ENCODE results near the gene GATA5.

GATA5 gene

DNA sequence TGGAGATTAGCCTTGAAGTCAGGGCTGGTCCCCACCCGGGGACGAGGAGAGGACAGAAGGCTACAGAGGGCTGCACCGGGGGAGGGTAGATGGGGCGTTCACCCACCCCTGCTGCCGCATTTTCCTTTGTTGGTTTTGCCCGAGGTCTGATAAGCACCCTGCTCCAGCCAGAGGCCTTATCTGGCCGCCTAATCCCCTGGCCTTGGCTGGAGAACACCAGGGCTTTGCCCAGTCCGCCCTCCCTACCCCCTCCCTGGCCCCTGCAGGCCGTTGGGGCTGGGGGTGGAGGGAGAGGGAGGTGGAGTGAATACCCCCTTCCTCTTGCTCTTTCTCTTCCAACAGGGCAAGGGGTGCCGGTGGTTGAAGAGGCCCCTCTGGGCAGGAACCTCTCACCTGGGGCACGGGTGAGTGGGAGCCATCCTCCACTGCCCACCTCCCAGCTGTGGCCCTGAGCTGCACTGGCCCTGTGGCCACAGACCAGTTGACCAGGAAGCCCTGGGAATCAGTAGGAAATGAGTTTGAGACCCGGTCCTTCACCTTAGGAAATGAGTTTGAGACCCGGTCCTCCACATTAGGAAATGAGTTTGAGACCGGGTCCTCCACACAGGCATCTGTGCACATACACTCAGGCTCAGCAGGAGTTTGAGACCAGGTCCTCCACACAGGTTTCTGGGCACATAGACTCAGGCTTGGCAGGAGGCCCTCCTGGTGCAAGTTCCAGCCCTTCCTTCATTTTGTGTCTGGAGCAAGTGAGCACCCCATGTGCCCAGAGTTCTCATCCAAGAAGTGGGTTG is 12.0 kb upstream of the GATA5 start:
- no peak for DNase-seq (ENCODE audit: low read depth, low spot score)

GRCh38 chr20:62487118-62487517 is 11.3 kb upstream of the GATA5 start:
- no peak for DNase-seq (ENCODE audit: low read depth, low spot score)

DNA sequence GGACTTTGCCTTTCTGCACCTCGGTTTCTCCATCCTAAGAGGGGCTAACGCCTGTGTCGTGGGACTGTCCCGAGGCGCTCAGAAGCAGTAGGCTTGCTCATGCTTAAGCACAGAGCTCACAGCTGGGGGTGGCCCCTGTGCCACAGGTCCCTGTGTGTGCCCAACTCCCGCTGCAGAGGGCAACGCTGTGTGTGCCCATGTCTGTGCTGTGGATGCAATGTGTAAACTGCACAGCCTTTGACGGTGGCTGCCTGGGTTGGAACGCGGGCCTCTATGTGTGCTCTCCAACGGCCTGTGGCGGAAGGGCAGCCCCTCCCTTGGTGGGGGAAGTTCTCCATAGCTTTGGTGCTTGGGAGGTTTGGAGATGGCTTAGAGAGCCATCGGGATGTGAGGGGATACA is 10.7 kb upstream of the GATA5 start:
- no peak for DNase-seq (ENCODE audit: low read depth, low spot score)

- no peak for DNase-seq (ENCODE audit: low read depth, low spot score)
These were observed 9.9 kb upstream of the GATA5 start for GRCh38 chr20:62485701-62486089.

GRCh38 chr20:62485062-62485700 is 9.4 kb upstream of the GATA5 start:
- no peak for DNase-seq (ENCODE audit: low read depth, low spot score)

GRCh38 chr20:62484478-62484877 is 8.7 kb upstream of the GATA5 start:
- no peak for DNase-seq (ENCODE audit: low read depth, low spot score)

DNA sequence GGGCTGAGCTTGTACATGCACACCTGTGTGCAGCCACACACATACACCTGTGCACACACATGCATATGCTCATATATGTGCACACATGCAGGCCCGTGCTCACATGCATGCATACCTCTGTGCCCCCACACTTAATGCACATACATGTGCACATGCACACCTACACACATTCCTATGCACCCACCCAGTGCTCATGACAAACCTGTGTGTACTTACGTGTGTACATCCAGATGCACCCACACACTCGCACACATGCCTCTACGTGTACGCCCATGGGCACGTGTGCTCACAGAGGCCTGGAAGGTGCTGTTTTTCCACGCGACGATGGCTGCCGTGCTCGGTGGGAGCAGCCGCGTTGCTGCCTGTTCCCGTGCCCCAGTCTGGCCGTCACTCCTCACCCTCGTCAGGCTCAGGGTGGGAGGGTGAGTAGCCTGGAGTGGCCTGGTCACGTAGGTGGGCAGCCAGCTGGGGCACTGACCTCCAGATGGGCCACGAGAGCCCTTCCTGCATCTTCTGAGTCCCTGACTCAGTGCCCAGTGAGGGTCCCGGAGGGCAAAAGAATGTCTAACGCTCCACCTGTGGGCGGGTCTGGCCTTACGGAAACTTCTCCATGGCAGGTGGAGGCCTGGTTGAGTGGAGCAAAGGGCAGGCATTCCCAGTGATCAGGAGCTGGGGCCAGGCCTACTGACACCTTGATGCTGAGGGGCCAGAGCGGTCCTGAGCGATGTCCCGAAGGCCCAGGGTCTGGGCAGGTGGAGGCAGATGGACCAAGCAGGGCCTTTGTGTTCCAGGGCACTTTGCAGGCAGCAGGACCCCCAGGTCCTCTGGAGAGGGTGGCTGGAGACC is 8.0 kb upstream of the GATA5 start:
- no peak for DNase-seq (ENCODE audit: low read depth, low spot score)

GRCh38 chr20:62482974-62483373 is 7.2 kb upstream of the GATA5 start:
- DNase-seq (ENCODE audit: low read depth, low spot score) = no peak

DNA sequence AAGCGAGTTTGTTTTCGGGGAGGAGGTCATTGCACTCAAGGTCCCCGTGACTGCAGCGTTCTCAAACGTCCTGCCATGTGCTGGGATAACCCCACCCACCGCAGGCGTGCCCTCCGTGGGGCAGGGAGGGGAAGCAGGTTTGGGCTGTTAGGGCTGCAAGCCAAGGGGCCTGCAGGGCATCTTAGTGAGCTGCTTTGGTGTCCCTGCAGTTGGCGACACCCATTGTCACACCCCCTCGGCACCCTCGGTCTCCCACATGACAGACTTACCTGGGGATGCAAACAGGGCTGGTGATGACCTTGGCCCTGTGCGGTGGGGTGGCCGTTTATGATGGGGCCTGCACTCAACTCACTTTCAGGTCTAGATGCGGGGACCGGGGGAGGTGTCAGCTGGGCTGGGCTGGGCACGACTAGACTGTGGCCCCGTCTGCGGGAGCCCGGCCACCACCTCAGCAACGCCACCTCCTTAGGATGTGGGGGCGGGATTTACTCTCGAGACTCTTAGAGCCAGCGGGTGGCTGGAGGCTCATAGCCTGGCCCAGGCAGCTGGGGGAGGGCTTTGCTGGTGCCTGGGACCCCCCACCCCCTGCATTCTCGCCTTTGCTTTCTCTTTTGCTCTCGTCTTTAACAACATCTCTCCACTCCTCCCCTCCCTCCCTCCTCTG is 6.5 kb upstream of the GATA5 start:
- DNase-seq (ENCODE audit: low read depth, low spot score) = no peak

GRCh38 chr20:62481425-62482145 is 5.8 kb upstream of the GATA5 start:
- no peak for DNase-seq (ENCODE audit: low read depth, low spot score)

DNA sequence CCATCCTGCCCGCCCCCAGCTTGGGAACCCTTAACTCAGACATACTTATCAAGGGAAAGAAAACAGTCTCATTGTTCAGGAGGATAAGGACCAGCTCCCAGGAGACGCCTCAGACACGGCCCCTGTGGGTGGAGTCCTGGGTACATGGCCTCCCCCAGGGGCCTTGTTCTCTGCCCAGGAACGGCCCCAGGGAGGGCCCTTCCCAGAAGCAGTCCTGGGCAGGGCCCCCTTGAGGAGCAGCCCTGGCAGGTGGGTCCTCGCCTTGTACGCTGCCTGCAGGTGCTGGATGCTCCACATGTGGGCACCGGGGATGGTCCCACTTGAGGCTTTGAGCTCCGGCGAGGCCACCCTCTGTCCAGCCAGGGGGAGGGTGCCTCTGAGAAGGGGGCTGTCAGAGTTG is 4.5 kb upstream of the GATA5 start:
- no peak for DNase-seq (ENCODE audit: low read depth, low spot score)

- no peak for DNase-seq (ENCODE audit: low read depth, low spot score)
These were observed 3.9 kb upstream of the GATA5 start for GRCh38 chr20:62479656-62480055.

DNA sequence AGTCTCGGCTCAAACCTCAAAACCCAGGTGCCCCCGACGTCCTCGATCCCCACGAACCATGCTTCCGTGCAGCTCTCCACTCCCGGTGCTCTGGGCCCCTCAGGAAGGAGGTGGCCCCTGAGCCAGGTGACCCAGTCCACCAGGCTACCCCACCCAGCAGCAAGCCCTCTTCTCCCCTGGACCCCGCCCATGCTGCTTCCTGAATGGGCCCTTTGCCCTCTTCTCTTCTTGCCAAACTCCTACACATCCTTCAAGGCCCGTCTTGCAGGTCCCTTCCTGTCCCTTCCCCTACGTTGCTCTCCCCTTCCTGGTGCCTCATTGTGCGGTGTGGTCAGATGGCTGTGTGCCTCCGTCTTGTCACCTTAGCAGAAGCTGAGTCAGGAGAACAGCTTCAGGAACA is 3.4 kb upstream of the GATA5 start:
- no peak for DNase-seq (ENCODE audit: low read depth, low spot score)

GRCh38 chr20:62477669-62478455 is 2.1 kb upstream of the GATA5 start:
- DNase-seq (ENCODE audit: low read depth, low spot score) = no peak

GRCh38 chr20:62476056-62476838 is 452 bp upstream of the GATA5 start:
- no peak for DNase-seq (ENCODE audit: low read depth, low spot score)

- no peak for DNase-seq (ENCODE audit: low read depth, low spot score)
These were observed 596 bp downstream of the GATA5 start for GRCh38 chr20:62475027-62475771.

GRCh38 chr20:62474604-62475026 is 1.2 kb downstream of the GATA5 start:
- no peak for DNase-seq (ENCODE audit: low read depth, low spot score)

- DNase-seq (ENCODE audit: low read depth, low spot score) = no peak
These were observed 1.8 kb downstream of the GATA5 start for GRCh38 chr20:62473717-62474603.
